Hindlimb muscle (tissue), 1 donor: Measurements from ENCODE around the gene NOSIP. TPM values are rescaled to one million over a fixed set of nuclear protein-coding genes. Genes with fewer than 3 reads are reported as not detected.
A peak's percentile ranks its signal among the peaks of the same experiment; 100 is the strongest.

Experiments
- DNase-seq: peaks from one replicate; pipeline ENCODE4 v3.0.0-alpha.2; 2013
- polyA plus RNA-seq: library from polyadenylated mRNA; unstranded; fragments of 120-200 nt; gene quantifications from one replicate; pipeline ENCODE4 v1.2.1, GENCODE V29; 2013; ENCODE audit not compliant: insufficient read length

Gene NOSIP
- polyA plus RNA-seq, 1 donor: 59.7 TPM

DNA sequence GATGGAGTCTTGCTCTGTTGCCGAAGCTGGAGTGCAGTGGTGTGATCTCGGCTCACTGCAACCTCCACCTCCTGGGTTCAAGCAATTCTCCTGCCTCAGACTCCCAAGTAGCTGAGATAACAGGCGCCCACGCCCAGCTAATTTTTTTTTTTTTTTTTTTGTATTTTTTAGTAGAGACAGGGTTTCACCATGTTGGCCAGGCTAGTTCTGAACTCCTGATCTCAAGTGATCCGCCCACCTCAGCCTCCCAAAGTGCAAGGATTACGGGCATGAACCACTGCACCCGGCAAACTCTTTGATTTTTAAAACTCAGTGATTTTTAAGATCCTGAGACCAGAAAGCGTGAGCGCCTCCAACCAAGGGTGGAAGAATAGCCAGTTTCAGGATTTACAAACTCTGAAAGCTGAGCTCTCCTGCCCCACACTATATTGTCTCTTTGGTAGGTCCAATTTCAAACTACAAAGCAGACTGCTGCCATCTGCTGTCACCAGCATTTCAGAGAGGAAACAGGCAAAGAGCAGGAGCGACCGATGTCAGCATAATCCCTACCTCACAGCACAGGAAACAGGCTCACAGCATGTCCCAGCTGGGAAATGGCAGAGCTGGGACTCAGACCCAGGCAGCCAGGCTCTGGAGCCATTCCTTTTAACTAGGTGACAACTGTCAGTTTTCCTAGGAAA, 9.2 kb downstream of the NOSIP start:
- DNase-seq: no peak

DNA sequence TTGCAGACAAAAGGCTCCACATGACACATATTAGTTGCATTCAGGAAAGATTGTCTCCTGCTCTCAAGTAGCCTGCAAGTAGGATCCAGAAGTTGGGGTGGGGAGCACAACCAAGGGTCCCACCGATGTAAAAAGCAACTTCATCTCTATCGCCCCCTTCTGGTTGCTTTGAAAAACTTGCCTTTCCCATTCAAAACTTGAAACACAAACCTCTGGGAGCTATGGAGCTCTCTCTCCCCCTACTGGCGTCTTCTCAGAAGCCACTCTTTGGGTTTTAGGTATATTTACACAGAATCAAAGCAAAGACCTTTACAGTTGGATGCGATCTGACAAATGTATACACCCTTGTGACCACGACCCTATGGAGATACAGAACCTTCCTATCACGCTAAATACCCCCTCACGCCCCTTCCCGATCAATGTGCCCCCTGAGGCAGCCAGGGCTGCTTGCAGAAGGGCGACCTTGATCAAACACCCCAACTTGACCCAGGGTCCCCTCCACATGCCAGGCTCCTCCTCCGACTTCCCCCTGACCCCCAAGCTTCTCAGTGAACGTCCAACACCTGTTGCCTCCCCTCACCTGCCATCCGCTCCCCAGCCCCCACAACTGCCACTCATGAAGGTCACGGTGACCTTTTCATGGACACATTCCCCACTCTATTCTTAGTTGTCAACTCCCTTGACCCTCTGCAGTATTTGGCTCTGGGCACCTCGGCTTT, 10.1 kb downstream of the NOSIP start:
- DNase-seq: peak; percentile 81

DNA sequence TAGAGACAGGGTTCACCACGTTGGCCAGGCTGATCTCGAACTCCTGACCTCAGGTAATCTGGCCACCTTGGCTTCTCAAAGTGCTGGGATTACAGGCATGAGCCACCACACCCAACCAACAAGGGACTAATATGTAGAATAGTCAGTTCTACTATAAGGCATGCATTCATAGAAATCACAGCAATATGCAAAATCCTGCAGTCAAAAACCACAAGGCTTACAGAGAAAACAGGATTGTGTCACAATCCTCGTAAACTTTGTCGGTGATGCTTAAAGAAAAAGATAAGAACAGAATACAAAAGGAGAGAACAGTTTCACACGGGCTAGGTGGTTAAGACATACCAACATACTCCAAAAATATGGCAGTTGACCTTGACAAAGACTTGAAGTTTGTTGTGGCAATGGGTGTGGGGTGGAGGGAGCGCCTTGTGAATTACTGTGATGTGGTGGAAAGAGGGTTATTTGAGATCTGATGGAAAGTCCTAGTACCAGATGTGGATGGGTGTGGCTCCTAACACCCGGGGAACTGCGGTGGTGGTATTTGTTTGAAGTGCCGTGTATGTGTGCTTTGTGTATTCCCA, 12.4 kb downstream of the NOSIP start:
- no peak for DNase-seq

DNA sequence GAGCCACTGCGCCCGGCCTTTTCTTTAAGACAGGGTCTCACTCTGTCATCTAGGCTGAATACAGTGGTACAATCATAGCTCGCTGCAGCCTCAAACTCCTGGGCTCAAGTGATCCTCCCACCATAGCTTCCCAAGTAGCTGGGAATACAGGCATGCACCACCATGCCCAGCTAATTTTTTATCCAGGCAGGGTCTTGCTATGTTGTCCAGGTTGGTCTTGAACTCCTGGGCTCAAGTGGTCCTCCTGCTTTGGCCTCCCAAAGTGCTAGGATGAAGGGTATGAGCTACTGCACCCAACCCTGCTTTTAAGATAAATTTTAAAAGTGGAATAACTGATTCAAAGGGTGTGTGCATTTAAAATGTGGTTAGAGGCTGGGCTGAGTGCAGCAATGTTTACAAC, 14.1 kb downstream of the NOSIP start:
- no peak for DNase-seq

DNA sequence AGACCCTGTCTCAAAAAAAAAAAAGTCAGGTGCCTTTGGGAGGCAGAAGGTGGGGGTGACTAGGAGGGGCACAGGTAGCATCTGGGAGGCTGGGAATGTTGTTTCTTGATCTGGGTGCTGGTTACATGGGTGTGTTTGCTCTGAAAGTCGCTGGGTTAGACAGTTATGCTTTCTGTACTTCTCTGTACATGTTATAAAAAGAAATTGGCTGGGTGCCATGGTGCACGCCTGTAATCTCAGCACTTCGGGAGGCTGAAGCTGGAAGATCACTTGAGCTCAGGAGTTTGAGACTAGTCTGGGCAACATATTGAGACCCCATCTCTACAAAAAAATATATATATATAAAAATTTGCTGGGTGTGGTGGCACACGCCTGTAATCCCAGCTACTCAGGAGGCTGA, 15.1 kb downstream of the NOSIP start:
- DNase-seq: no peak

DNA sequence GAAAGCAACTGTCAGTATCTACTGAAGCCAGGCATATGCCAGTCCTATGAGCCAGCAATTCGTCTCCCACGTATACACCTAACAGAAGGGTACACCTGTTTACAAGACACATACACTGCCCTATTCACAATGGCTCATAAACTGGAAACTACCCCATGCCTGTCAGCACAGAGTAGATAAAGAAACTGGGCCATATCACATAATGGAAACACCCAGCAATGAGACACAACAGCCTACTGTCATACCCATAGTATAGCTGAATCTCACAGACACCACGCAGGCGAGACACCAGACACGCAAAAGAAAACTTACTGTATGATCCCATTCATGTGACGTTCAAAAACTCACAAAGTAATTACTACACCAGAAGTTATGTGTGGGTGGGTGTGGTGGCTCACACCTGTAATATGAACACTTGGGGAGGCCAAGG, 15.7 kb downstream of the NOSIP start:
- no peak for DNase-seq

DNA sequence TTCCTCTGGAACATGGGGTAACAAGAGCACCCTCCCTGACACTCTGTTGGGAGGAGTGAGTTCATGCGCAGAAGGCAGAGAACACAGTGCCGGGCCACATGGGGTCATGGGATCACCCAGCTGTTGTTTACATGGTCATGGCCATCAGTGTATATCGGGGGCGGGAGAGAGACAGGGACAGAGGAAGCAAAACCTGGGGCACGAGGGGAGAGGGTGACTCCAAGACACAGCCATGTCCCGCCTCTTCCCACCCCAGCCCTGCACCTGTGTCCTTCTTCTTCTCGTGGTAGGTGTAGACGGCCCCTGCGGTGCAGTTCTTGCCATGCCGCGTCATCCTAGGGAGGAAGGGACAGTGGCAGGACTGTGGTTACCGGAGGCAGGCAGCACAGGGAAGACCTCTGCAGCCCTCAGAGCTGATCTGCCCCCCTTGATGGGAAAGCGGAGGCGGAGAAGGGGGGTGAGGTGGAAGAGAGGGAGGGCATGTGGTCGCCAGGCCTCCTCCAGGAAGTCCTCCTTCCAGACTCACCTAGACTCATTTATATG, 19.9 kb downstream of the NOSIP start:
- no peak for DNase-seq

DNA sequence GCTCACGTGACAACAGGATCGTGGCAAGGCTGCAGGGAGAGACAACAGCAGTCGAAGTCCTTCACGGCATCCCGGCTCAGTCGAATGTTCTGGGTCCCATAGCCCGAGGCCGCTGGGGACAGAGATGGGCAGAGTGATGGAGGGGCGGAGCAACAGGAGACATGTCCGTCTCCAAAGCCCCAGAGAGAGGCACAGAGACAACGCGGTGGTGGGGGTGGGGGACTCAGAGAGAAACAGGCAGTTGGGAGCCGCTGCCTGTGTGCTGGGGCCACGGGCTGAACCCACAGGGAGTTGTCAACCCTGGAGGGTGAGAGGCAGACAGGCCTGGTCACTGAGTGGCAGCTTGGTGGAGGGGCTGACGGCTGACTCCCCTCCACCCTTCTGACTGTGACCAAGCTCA, 20.4 kb downstream of the NOSIP start:
- no peak for DNase-seq

DNA sequence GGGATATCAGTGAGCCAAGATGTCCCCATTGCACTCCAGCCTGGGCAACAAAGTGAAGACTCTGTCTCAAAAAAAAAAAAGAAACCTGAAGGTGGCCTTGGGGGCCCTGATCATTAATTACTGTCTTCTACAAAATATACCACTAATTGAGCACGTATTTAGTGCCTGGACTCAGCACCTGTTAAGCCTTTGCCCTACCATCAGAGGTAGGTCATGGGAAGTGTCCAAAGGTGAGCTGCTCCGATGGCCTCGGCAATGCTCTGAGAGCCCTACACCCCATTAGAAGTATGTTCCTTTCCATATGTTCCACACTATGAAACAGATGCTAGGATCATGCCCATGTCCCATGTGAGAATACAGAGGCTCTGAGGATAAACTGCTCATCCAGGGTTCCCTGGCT, 20.9 kb downstream of the NOSIP start:
- no peak for DNase-seq

DNA sequence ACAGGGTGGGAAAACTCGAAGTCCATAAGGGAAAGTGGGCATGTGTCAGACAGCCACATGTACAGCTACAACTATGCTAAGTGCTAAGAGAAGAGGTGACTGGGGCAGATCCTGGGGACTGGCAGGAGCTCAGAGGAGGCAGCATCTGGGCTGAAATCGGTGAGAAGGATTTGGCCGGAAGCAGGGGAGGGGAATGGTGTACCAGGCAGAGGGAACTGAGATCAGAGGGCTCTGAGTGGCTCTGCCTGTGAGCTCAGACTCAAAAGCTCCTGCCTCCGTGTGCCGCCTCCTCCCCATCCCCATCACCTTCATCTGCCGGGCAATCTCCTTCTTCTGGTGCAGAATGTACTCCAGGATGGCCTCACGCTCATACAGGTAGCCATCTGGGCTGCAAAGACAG, 21.8 kb downstream of the NOSIP start:
- no peak for DNase-seq

DNA sequence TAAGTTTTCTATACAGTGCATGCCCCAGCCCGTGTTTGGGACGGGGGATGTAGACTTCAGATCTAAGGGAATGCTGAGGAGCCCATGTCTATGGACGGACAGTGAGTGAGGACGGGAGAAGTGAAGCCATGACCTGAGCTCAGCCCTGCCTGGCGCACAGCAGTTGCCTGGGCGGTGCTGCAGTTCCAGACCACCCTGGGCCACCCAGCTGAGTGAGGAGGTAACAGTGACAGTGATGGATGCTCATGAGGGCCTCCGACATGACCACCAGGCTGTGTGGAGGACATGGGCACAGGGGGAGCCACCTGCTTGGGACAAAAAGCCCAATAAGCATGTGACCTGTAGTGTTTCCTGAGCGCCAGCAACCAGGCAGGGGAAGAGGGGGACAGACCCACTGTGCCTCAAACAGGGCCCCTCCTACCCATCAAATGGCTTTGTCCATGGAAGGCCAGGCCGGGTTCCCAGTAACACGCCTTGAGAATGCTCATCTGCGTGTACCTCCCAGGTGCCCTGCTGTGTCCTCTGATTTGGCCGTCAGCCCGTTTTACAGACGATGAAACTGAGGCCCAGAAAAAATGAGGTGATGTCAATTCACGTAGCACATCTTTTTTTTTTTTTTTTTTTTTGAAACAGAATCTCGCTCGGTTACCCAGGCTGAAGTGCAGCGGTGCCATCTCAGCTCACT, 22.6 kb downstream of the NOSIP start:
- DNase-seq: no peak

DNA sequence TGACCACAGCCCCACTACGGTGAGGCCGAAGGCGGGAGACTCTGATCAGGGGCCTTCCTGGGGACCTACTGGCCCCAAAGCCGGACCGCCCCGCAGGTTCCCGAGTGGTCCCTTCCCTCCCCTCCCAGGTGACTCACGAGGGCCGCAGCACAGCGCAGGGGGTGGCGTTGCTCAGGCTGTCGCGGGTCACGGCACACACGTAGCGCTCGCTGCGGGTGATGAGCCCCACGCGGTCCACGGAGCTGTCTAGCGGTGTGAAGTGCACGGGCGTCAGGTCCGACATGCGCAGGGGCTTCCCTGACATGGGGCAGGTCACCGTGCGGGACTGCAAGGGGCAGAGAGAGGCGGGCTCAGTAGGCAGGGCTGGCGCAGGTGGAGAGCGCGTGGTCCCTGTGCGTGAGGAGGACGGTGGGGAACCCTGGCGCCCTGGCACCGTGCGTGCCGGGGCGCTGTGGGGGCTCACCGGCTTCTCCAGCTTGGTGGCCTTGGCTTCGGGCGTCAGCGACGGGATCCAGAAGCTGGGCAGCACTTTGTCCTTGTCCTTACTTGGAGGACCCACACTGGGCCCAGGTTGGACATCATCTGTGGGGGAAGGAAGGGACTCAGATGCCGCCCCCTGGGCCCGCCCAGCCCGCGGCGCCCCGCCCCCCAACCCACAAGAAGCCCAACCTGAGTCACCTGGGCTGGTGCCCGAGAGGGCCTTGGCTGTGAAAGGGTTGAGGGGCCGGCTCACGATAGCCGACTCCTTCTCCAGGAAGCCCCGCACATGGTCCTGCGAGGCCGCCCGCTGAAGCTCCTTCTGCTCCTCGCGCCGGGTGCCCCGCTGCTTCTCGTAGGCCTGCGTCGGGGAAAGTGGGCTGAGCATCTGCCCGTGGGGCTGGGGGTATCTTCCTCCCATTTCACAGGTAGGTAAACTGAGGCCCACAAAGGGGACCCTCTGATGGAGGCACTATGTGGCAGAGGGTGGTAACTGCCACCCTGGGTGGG, 23.7 kb downstream of the NOSIP start:
- DNase-seq: no peak

DNA sequence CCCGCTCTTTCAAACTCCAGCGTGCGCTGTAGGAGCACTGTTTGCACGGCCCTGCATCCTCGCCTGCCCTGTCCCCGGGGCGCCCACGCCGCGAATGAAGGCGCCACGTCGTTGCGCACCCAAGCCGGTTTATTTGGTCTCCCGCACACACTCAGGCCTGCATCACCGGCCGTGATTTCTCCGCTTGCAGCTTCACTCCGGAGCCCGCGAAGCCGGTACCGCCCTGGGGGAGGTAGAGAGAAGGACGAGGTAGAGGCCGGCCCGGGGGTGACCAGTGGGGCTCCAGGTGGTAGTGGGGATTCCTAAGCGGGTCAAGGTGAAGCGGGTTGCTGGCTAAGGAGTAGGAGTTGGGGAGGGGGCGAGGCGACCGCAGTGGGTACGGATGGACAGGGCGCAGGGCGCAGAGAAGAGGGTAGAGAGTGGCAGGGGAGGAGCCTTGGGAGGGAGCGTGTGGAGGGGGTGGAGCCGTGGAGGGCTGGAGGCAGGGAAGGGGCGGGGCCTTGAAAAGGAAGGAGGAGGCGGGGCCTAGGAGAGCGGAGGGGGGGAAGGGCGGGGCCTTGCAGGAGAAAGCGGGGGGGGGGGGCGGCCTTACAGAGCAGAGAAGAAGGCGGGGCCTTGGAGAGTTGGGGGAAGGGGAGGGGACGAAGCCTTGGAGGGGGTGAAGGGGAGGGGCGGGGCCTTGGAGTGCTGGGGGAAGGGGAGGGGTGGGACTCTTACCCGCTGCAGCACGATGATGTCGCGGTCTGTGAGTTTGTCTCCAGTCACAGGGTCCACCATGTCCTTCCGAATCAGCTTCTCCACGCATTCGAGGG, 24.6 kb downstream of the NOSIP start:
- DNase-seq: peak; percentile 56

DNA sequence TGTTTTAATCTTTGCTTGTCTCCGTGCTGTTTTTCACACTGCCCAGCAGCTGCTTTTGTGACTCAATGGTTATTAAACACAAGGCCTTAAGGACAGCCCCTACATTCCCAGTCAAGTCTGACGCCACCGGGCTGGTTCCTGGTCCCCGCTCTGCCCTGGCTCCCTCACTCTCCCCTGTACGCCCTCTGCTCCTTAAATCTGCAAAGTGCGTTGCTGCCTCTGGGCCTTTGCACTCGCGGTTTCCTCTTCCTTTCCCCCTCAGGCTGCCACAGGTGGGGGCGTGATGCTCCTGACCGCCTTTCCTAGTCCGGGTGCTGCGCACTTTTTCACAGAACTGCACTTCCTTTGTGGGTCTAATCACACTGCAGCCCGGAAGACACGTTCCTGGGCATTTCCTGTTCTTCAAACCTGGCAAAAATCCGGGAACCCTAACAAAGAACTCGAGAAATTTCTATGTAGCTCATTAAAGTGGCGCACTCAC, 25.6 kb downstream of the NOSIP start:
- DNase-seq: no peak

DNA sequence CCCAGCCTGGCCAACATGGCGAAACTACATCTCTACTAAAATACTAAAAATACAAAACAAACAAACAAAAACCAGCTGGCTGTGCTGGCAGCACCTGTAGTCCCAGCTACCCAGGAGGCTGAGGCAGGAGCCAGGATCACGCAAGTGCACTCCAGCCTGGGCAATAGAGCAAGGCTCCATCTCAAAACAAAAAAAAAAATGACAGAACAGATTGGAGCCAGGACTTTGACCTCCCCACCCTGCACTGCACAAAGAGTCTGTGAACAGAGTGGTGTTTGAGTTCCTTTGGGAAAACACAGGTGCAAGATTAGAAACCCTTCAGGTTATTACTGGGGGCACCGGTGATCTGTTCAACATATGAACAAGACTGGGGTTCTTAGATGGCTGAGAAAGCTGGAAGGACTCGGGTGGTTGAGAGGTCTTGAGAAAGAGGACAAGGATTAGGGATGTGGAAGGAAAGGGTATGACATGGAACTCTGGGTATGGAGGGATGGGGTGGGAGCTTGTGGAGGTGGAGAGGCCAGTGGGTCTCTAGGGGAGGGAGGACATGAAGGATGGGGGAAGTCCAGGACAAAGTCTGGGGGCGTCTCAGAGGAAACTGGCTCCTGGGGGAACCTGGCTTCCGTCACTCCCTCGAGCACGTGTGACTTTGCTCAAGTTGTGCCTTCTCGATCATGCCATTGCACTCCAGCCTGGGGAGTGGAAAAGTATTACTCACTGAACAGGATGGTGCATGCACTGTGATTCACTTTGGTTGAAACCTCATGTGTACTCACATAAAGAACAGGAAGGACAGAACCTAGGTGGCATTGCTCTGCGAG, 26.7 kb downstream of the NOSIP start:
- DNase-seq: no peak

DNA sequence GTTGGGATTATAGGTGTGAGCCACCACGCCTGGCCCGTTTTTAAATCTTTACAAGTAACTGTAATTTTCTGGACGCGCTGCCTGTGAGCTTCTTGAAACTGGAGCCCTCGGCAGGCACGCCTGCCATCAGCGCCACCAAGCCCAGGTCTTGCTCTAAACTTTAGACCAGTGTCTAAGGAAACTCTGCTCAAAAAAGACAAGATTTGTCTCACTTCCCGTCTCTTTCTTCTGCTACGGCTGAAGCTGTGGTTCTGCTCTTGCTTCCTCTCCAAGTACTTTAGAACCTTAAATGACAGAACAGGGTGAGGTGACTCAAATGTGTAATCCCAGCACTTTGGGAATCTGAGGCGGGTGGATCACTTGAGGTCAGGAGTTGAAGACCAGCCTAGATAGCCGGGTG, 27.6 kb downstream of the NOSIP start:
- no peak for DNase-seq

DNA sequence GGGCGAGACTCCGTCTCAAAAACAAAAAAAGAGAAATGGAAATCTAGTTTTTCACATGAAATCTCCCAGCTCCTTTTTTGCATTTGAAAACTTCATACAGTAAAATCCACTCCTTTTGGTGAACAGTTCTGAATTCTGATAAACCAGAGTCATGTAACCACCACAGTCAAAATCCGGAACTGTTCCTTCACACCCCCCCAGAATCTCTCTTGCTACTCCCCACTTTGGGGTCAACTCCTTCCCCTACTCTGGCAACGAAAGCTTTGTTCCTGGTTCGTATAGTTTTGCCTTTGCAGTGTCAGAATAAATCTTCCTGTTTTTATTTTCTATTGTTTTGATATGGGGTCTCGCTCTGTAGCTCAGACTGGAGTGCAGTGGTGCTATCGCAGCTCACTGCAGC, 28.8 kb downstream of the NOSIP start:
- no peak for DNase-seq

DNA sequence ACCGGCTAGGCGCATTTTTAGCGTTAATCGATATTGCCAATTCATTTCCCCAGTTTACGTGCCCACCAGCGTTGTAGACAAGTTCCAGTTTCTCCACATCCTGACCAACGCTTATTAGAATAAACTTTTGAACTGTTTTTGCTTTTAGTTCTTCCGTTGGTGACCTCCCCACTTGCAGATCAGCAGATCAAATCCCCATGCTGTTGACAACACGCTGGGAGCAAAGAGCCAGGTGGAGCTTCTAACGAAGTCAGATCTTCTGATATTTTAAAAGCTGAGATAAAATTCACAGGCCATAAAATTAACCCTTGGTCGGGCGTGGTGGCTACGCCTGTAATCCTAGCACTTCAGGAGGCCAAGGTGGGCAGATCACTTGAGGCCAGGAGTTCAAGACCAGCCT, 31.3 kb downstream of the NOSIP start:
- no peak for DNase-seq

DNA sequence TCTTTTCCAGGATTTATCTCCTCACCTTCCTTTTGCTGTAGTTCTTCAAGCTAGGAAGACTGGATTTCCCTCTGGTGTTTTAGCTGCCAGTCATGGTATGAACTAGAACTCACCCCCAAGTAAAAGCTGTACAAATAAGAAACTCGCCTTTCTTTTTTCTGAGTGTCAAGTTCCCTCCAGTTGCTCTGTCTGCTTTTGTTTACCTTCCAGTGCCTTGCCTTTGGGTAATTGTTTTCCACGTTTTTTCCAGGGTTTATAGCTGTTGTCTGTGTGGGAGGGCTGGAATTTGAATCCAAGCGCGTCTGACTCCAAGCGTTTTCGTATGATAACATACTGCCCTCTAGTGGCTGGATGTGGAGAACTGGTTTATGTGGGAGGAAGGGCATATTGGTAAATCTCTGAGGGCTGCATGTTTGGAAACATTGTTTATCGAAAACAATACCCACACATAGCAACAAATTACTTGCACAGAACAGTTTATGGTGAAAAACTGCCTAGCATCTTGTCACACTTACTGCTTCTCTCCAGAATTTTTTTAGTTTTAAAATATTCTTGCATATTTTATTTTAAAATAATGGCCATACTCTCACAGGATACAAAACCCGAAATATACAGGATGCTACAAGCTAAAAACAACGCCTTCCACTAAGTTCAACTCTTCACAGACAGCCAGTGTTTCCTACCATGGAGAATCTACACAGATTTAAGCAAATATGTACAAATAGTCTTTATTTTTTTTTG, 33.4 kb downstream of the NOSIP start:
- DNase-seq: peak; percentile 91
